SK-N-SH (cell line): ENCODE data around the gene MRGPRE. TPM values are rescaled to one million over a fixed set of nuclear protein-coding genes. Genes with fewer than 3 reads are reported as not detected.

Source experiments
- CTCF ChIA-PET: fragments of 300-600, 350-600 bp; formaldehyde crosslinking; extraction: SDS; loops from one replicate; lab custom pipeline; 2021; lab: Yijun Ruan, JAX
- POLR2A ChIA-PET: fragments of 350-600 bp; sonication (Branson Sonifier 250); formaldehyde crosslinking; extraction: SDS; loops from one replicate; lab custom pipeline; 2020; ENCODE audit warnings: antibody characterized with exemption, inconsistent platforms; lab: Yijun Ruan, JAX
- DNase-seq: peaks from one replicate; pipeline ENCODE4 v3.0.0; 2012
- H2AFZ ChIP-seq: fragments of 200-600 bp; sonication (generic); 2 replicates; pipeline ENCODE4 v1.8.1; 2016; ENCODE audit warnings: antibody characterized with exemption, mild to moderate bottlenecking, low read depth
- H3F3A ChIP-seq: fragments of 200-600 bp; sonication (generic); replicated peaks from 2 replicates; pipeline ENCODE3; 2016; ENCODE audit warnings: antibody characterized with exemption, mild to moderate bottlenecking; ENCODE audit not compliant: insufficient read depth
- H3K27ac ChIP-seq, 2 experiments: fragments of 200-500 bp in 1 of 2; fragments of 200-600 bp in 1 of 2; sonication (Bioruptor generic) in 1 of 2; sonication (generic), shearing (Covaris generic) in 1 of 2; 2 replicates each; pipeline versions ENCODE4 v1.5.1 to v1.6.1; 2014 to 2016; ENCODE audit warnings: low read depth in 2 of 2, inconsistent platforms in 1 of 2, low read length in 1 of 2, mild to moderate bottlenecking in 1 of 2, mixed read lengths in 1 of 2
- H3K27me3 ChIP-seq: fragments of 200-600 bp; sonication (generic), shearing (Covaris generic); 2 replicates; pipeline ENCODE4 v1.6.1; 2016; ENCODE audit warnings: mixed run types; ENCODE audit not compliant: insufficient read depth
- H3K36me3 ChIP-seq, 2 experiments: fragments of 200-500 bp in 1 of 2; fragments of 200-600 bp in 1 of 2; sonication (Bioruptor generic) in 1 of 2; sonication (generic) in 1 of 2; replicated peaks in 1 of 2; 2 replicates each; pipeline versions ENCODE3 to v1.5.1; 2014 to 2016; ENCODE audit warnings: low read length in 1 of 2, mild to moderate bottlenecking in 1 of 2; ENCODE audit not compliant: insufficient read depth in 2 of 2, control insufficient read depth in 1 of 2
- H3K4me1 ChIP-seq, 2 experiments: fragments of 200-500 bp in 1 of 2; fragments of 200-600 bp in 1 of 2; sonication (Bioruptor generic) in 1 of 2; sonication (generic), shearing (Covaris generic) in 1 of 2; 2 replicates each; pipeline versions ENCODE4 v1.5.1 to v1.6.1; 2014 to 2016; ENCODE audit warnings: low read depth in 1 of 2, low read length in 1 of 2, mixed run types in 1 of 2; ENCODE audit not compliant: insufficient read depth in 2 of 2, control insufficient read depth in 1 of 2
- H3K4me2 ChIP-seq: fragments of 200-600 bp; sonication (generic), shearing (Covaris generic); 2 replicates; pipeline ENCODE4 v1.6.1; 2017; ENCODE audit warnings: mixed run types
- H3K4me3 ChIP-seq, 2 experiments: fragments of 200-500 bp in 1 of 2; fragments of 200-600 bp in 1 of 2; sonication (Bioruptor generic) in 1 of 2; sonication (generic), shearing (Covaris generic) in 1 of 2; 2 replicates each; pipeline versions ENCODE4 v1.5.1 to v1.8.1; 2014 to 2016; ENCODE audit warnings: low read depth in 2 of 2, inconsistent platforms in 1 of 2, low read length in 1 of 2, mild to moderate bottlenecking in 1 of 2, mixed read lengths in 1 of 2, moderate library complexity in 1 of 2
- H3K79me2 ChIP-seq: fragments of 200-600 bp; sonication (generic); 2 replicates; pipeline ENCODE4 v1.8.1; 2017; ENCODE audit warnings: mild to moderate bottlenecking; ENCODE audit not compliant: insufficient read depth
- H3K9ac ChIP-seq: fragments of 200-600 bp; sonication (generic); 2 replicates; pipeline ENCODE4 v1.6.1; 2017; ENCODE audit warnings: mixed run types
- H3K9me2 ChIP-seq: fragments of 200-600 bp; sonication (generic); 2 replicates; pipeline ENCODE4 v1.6.1; 2017; ENCODE audit warnings: mixed run types
- H3K9me3 ChIP-seq: fragments of 200-600 bp; sonication (generic); 2 replicates; pipeline ENCODE4 v1.6.1; 2017; ENCODE audit warnings: mixed run types, mild to moderate bottlenecking, moderate library complexity
- H4K20me1 ChIP-seq: fragments of 200-600 bp; sonication (generic); 2 replicates; pipeline ENCODE4 v1.6.1; 2017; ENCODE audit warnings: mild to moderate bottlenecking, mixed run types; ENCODE audit not compliant: insufficient read depth
- CHD2 ChIP-seq: fragments of 150-350 bp; IDR thresholded peaks from 2 replicates; pipeline ENCODE4 v1.6.1; 2018; ENCODE audit warnings: low read length; ENCODE audit not compliant: partially characterized antibody
- EP300 ChIP-seq, 2 experiments: IDR thresholded peaks; 2 replicates each; pipeline versions ENCODE4 v1.4.0 to v1.6.1; 2012; ENCODE audit warnings: borderline replicate concordance in 1 of 2, low read depth in 1 of 2, low read length in 1 of 2
- EZH2phosphoT487 ChIP-seq: fragments of 200-600 bp; sonication (generic); IDR thresholded peaks from 2 replicates; pipeline ENCODE4 v1.6.1; 2017; ENCODE audit warnings: low read depth, mixed run types, mild to moderate bottlenecking, antibody characterized with exemption, moderate library complexity, borderline replicate concordance
- FOXJ3 ChIP-seq: sonication (generic); formaldehyde crosslinking; IDR thresholded peaks from 2 replicates; pipeline ENCODE4 v1.5.1; 2020; ENCODE audit warnings: mild to moderate bottlenecking, missing genetic modification reagents
- GABPA ChIP-seq: IDR thresholded peaks from 2 replicates; pipeline ENCODE4 v1.4.0; 2012; ENCODE audit warnings: low read depth, mild to moderate bottlenecking
- GATA2 ChIP-seq: sonication (generic); formaldehyde crosslinking; IDR thresholded peaks from 2 replicates; pipeline ENCODE4 v1.5.0; 2020; ENCODE audit warnings: mild to moderate bottlenecking, missing genetic modification reagents
- JUND ChIP-seq: IDR thresholded peaks from 2 replicates; pipeline ENCODE4 v1.4.0; 2012
- NRF1 ChIP-seq: IDR thresholded peaks from 2 replicates; pipeline ENCODE4 v1.6.1; 2012; ENCODE audit warnings: low read depth, mild to moderate bottlenecking, low read length
- POLR2AphosphoS5 ChIP-seq: IDR thresholded peaks from 2 replicates; pipeline ENCODE4 v1.6.1; 2012; ENCODE audit warnings: low read depth, low read length
- RAD21 ChIP-seq: IDR thresholded peaks from 2 replicates; pipeline ENCODE4 v1.6.1; 2012; ENCODE audit warnings: mild to moderate bottlenecking, low read length
- RCOR1 ChIP-seq: fragments of 150-350 bp; IDR thresholded peaks from 2 replicates; pipeline ENCODE4 v1.6.1; 2017; ENCODE audit warnings: antibody characterized with exemption, low read length
- RFX5 ChIP-seq: IDR thresholded peaks from 2 replicates; pipeline ENCODE4 v1.6.1; 2012; ENCODE audit warnings: mild to moderate bottlenecking, improper control_type of control experiment, low read length
- SMC3 ChIP-seq: IDR thresholded peaks from 2 replicates; pipeline ENCODE4 v1.6.1; 2012; ENCODE audit warnings: low read depth, low read length, improper control_type of control experiment
- TAF1 ChIP-seq: IDR thresholded peaks from 2 replicates; pipeline ENCODE4 v1.6.1; 2012; ENCODE audit warnings: low read depth, mild to moderate bottlenecking, low read length, moderate library complexity, borderline replicate concordance
- TCF12 ChIP-seq: IDR thresholded peaks from 2 replicates; pipeline ENCODE4 v1.4.0; 2012
- YY1 ChIP-seq: IDR thresholded peaks from 2 replicates; pipeline ENCODE4 v1.4.0; 2012; ENCODE audit warnings: low read depth, mild to moderate bottlenecking
- WGBS: methylation state at CpG from one replicate; pipeline ENCODE4 v1.1.6; 2017; ENCODE audit warnings: low lambda C conversion rate; 5-methylcytosine and 5-hydroxymethylcytosine counted together
- polyA plus RNA-seq, 3 experiments: library from polyadenylated mRNA; depleted of rRNA; stranded (reverse); fragments of >200 nt; gene quantifications; 2 replicates each; pipeline ENCODE4 v1.2.3, GENCODE V29; 2012
- TF ChIP-seq, protein P1 (sequence below): IDR thresholded peaks from 2 replicates; pipeline ENCODE4 v1.6.1; 2012; ENCODE audit warnings: mild to moderate bottlenecking, low read depth, low read length, moderate library complexity
- TF ChIP-seq, protein P2 (sequence below): IDR thresholded peaks from 2 replicates; pipeline ENCODE4 v1.4.0; 2012; ENCODE audit warnings: low read depth
- TF ChIP-seq, protein P3 (sequence below): IDR thresholded peaks from 2 replicates; pipeline ENCODE4; 2012
- TF ChIP-seq, protein P4 (sequence below): IDR thresholded peaks from 2 replicates; pipeline ENCODE4 v1.4.0; 2012; ENCODE audit warnings: low read depth, borderline replicate concordance

MRGPRE gene
- polyA plus RNA-seq, 1 of the 3 experiments (the other 2 are of a cell fraction) = not detected

DNA sequence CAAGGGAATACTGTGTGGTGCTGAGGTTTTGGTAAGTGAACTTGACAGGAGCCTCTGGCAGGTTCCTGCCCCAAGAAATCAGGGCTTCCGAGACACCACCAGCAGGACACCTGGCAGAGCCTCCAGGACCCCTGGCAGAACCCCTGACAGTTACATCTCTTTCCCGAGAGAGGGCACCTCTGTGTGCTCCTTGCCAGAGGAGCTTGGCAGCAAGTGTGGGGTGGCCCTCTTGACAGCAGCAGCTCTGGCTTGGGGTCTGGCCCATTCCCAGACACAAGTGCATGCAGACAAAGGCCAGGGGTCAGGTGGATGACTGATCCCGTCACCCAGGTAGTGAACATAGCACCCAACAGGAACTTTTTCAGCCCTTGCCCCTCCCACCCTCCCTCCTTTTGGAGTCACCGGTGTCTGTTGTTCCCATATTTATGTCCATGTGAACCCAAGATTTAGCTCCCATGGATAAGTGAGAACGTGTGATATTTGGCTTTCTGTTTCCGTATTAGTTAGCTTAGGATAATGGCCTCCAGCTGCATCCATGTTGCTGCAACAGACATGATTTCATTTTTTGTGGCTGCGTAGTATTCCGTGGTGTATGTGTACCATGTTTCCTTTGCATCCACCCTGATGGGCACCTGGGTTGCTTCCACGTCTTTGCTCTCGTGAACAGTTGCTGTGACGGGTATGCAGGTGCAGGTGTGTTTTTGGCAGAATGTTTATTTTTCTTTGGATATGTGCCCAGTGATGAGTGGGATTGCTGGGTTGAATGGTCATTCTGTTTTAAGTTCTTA lies 45.9 kb downstream of the MRGPRE start (continued):
- TF ChIP-seq, protein P1, sequence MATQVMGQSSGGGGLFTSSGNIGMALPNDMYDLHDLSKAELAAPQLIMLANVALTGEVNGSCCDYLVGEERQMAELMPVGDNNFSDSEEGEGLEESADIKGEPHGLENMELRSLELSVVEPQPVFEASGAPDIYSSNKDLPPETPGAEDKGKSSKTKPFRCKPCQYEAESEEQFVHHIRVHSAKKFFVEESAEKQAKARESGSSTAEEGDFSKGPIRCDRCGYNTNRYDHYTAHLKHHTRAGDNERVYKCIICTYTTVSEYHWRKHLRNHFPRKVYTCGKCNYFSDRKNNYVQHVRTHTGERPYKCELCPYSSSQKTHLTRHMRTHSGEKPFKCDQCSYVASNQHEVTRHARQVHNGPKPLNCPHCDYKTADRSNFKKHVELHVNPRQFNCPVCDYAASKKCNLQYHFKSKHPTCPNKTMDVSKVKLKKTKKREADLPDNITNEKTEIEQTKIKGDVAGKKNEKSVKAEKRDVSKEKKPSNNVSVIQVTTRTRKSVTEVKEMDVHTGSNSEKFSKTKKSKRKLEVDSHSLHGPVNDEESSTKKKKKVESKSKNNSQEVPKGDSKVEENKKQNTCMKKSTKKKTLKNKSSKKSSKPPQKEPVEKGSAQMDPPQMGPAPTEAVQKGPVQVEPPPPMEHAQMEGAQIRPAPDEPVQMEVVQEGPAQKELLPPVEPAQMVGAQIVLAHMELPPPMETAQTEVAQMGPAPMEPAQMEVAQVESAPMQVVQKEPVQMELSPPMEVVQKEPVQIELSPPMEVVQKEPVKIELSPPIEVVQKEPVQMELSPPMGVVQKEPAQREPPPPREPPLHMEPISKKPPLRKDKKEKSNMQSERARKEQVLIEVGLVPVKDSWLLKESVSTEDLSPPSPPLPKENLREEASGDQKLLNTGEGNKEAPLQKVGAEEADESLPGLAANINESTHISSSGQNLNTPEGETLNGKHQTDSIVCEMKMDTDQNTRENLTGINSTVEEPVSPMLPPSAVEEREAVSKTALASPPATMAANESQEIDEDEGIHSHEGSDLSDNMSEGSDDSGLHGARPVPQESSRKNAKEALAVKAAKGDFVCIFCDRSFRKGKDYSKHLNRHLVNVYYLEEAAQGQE = no peak
- no peak for TF ChIP-seq JUND
- no peak for TF ChIP-seq EZH2phosphoT487
- TF ChIP-seq, protein P2, sequence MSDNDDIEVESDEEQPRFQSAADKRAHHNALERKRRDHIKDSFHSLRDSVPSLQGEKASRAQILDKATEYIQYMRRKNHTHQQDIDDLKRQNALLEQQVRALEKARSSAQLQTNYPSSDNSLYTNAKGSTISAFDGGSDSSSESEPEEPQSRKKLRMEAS = no peak
- no peak for TF ChIP-seq GATA2 (CRISPR knock-in tag)
- TF ChIP-seq TCF12 = no peak
- TF ChIP-seq RAD21 = no peak
- TF ChIP-seq, protein P3, sequence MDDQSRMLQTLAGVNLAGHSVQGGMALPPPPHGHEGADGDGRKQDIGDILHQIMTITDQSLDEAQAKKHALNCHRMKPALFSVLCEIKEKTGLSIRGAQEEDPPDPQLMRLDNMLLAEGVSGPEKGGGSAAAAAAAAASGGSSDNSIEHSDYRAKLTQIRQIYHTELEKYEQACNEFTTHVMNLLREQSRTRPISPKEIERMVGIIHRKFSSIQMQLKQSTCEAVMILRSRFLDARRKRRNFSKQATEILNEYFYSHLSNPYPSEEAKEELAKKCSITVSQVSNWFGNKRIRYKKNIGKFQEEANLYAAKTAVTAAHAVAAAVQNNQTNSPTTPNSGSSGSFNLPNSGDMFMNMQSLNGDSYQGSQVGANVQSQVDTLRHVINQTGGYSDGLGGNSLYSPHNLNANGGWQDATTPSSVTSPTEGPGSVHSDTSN = no peak
- TF ChIP-seq POLR2AphosphoS5 = no peak
- TF ChIP-seq GABPA = no peak
- TF ChIP-seq, all 33 proteins: peak for 0

DNA sequence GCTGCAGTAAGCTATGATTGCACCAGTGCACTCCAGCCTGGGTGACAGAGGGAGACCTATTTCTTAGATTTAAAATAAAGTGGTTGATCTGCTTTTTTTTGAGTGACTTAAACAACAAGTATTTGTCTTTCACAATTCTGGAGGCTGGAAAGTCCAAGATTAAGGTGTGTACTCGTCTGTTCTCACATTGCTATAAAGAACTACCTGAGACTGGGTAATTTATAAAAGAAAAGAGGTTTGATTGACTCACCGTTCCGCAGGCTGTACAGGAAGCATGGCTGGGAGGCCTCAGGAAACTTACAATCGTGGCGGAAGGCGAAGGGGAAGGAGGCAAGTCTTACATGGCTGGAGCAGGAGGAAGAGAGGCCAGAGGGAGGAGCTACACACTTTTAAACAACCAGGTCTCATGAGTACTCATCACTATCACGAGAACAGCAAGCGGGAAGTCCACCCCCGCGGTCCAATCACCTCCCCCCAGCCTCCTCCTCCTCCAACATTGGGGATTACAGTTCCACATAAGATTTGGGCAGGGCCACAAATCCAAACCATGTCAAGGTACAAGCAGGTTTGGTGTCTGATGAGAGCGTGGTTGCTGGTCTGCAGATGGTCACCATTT lies 47.4 kb downstream of the MRGPRE start:
- POLR2A ChIA-PET = no interaction called here
- 56% methylated on average over 11 of the region's 11 CpGs for WGBS
- TF ChIP-seq EP300 (IDR thresholded peaks at IDR 0.05; ENCODE audit: borderline replicate concordance in 1 of 2, low read depth in 1 of 2, low read length in 1 of 2) (no peak), RAD21 (no peak), TAF1 (no peak), CHD2 (no peak), NRF1 (no peak), SMC3 (no peak), EZH2phosphoT487 (no peak), FOXJ3 (CRISPR knock-in tag) (no peak), RCOR1 (no peak), RFX5 (no peak), YY1 (no peak)
- TF ChIP-seq, protein P1 = no peak
- TF ChIP-seq, protein P4, sequence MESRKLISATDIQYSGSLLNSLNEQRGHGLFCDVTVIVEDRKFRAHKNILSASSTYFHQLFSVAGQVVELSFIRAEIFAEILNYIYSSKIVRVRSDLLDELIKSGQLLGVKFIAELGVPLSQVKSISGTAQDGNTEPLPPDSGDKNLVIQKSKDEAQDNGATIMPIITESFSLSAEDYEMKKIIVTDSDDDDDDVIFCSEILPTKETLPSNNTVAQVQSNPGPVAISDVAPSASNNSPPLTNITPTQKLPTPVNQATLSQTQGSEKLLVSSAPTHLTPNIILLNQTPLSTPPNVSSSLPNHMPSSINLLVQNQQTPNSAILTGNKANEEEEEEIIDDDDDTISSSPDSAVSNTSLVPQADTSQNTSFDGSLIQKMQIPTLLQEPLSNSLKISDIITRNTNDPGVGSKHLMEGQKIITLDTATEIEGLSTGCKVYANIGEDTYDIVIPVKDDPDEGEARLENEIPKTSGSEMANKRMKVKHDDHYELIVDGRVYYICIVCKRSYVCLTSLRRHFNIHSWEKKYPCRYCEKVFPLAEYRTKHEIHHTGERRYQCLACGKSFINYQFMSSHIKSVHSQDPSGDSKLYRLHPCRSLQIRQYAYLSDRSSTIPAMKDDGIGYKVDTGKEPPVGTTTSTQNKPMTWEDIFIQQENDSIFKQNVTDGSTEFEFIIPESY = no peak

More for the DNA sequence above, 47.4 kb downstream of the MRGPRE start:
- no peaks in the 10 kb centered on the region for H3K27me3 ChIP-seq
- no peak overlapping the region for H3K4me2 ChIP-seq
- no peak overlapping the region for H2AFZ ChIP-seq
- H3K9me2 ChIP-seq = no peaks in the 10 kb centered on the region
- no peak for DNase-seq
- no peaks in the 10 kb centered on the region for H3K79me2 ChIP-seq
- no peak overlapping the region for H3K4me3 ChIP-seq
- H3K4me1 ChIP-seq = no peaks in the 10 kb centered on the region
- H3K36me3 ChIP-seq = no peaks in the 10 kb centered on the region
- H3K9me3 ChIP-seq = no peaks in the 10 kb centered on the region
- H4K20me1 ChIP-seq = no peaks in the 10 kb centered on the region
- CTCF ChIA-PET = interaction anchor here (1.7 kb wide), 1 partner anchor 9 kb away, joined by 8 read pairs; no protein-coding TSS in a partner anchor
- no peak overlapping the region for H3K27ac ChIP-seq
- H3F3A ChIP-seq = no peaks in the 10 kb centered on the region
- H3K9ac ChIP-seq = no peak overlapping the region
